ENCODE results near the gene TMEM121.
A peak's percentile ranks its signal among the peaks of the same experiment; 100 is the strongest.

The TMEM121 gene

GRCh38 chr14:105487449-105487985, 38.9 kb upstream of the TMEM121 start:
- DNase-seq = no peak

GRCh38 chr14:105487986-105488777, 38.2 kb upstream of the TMEM121 start:
- no peak for DNase-seq

DNA sequence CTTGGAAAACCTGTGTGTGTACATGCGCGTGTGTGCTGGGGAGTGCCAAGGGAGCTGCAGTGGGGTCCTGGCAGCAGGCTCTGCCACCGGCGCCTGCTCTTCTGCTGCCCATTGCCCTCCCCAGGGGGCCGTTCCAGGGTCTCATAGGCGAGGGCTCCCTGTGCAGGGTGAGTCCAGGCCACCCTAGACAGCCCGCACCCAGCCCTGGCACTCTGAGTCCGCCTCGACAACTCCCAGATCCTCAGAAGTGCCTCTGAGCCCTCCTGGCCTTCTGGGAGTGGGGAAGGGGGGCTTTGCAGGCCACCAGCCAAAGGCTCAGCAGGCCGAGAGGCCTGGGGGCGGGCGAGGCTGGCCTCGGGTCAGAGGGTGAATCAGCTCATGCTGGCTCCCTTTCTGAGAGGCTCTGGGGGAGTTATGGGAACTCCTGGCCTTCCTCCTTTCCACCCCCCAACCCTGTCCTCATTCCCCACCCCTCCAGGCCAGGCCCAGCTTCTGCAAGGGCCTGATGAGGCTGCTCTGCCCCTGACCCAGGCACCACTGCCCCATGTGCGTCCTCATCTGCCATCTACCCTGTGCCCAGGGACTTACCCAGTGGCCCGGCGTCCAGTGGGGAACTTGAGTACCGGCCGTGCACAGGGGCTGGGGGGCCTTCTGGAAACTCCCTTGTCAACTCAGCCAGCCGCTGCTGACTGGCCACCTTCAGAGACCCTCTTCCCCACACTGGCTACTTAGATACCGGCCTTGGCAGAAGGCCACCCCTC, 37.4 kb upstream of the TMEM121 start:
- no peak for DNase-seq

- DNase-seq = peak; percentile 80 to 93
Measured at GRCh38 chr14:105489542-105490266, 36.7 kb upstream of the TMEM121 start.

DNA sequence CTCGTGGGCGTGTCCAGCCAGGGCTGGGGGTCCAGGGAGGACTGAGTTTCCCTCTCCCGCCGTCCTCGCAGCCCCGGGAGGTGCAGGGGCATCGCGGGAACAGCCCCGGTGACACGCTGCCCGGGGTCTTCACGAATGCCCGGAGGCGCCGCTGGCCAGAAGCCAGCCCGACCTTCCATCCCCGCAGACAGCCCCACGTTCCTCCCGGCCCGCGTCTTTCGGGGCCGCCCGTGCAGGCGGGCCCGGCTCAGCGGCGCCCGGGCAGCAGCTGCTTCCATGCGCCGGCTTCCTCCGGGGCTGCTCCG, 36.2 kb upstream of the TMEM121 start:
- DNase-seq = no peak

GRCh38 chr14:105490572-105491365, 35.6 kb upstream of the TMEM121 start, which contains the start of gene TEDC1:
TEDC1 (plus strand) TSS chr14:105491246; CDS start chr14:105491376, 130 bp downstream.
- peak; percentile 100 for DNase-seq

DNA sequence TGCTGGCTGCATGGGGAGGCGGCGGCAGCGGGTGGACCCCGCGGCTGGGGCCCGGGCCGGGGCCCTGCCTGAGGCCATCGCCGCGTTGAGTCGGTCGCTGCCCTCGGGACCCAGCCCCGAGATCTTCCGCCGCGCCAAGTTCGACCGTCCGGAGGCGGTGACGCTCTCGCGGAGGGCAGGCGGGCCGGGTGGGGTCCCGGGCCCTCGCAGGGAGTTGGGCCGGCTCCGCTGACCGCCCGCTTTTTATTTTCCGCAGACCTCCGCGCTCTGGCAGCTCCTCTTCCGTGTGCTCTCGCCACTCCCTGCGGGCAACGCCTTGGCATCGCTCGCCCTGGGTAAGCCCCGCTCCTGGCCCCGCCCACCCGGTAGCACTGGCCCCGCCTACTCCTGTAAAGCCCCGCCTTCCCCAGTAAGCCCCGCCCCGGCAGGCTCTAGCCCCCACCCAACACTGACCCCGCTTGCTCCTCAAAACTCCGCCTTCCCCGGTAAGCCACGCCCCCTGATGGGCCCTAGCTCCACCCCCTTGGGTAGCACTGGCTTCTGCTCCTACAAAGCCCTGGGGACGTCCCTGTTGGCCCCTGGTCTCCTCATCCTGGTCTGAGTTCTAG, 34.9 kb upstream of the TMEM121 start:
- DNase-seq = peak; percentile 62 to 77

- no peak for DNase-seq
Measured at GRCh38 chr14:105492031-105492970, 34.1 kb upstream of the TMEM121 start.

DNA sequence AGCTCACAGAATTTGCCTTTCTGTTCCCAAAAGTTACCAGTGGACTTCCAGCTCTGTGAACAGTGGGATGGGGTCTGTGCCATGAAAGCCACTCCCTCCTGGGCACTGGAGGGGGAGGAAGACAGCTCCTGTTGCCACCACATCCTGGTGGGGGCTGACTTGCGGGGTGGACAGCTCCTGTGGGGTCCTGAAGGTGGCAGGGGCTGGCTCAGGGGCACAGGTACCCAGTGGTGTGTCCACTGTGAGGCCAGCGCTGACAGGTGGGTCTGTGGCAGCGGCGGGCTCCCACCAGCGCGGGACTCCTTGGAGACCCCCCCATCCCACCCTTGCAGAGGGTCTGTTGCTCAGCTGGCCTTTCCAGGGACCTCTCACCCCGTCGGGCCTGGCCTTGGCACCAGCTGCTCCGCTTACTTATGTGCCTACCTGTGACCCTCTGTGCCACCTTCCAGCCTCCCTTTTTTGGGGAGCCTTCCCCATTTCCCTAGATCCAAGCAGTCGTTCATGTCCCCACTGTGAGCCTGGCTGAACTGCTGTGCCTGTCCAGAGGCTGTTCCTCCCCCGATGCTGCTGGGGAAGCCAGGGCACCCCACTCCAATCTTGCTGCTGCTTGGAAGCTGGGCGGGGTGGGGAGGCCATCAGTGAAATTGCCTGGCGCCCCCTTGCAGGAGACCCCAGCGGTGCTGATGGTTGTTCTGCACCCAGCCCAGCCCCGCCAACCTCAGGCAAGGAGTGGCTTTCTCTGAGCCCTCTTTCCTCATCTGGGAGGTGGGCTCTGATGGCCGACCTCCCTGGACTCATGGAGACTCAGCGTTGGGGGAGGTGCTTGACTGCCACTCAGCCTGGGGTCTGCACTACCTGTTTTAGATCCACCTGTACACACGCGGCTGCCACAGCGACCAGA, 33.2 kb upstream of the TMEM121 start:
- no peak for DNase-seq

GRCh38 chr14:105493921-105494605, 32.3 kb upstream of the TMEM121 start:
- DNase-seq = no peak

- DNase-seq = no peak
Measured at GRCh38 chr14:105494606-105494929, 31.8 kb upstream of the TMEM121 start.

- DNase-seq = no peak
Measured at GRCh38 chr14:105495101-105495989, 31.0 kb upstream of the TMEM121 start.

- no peak for DNase-seq
Measured at GRCh38 chr14:105495990-105496830, 30.2 kb upstream of the TMEM121 start.

- no peak for DNase-seq
Measured at GRCh38 chr14:105496831-105497591, 29.4 kb upstream of the TMEM121 start.

GRCh38 chr14:105497671-105498429, 28.5 kb upstream of the TMEM121 start:
- DNase-seq = no peak
